ENCODE results near the gene SLC7A8.
"Not testable (repeated sequence)": the region's sequence is repeated elsewhere in the genome, so short reads cannot be mapped to it uniquely, and the experiment has no call there.

The SLC7A8 gene

GRCh38 chr14:23183479-23183878 lies at the start of gene SLC7A8:
SLC7A8 (minus strand) TSS chr14:23183660; CDS start chr14:23182914, 746 bp downstream.
- peak in 4 of 6 experiments; percentile 12 to 52 (median 18) for DNase-seq

- DNase-seq: not testable (repeated sequence)
These were observed 48.9 kb upstream of the SLC7A8 start for GRCh38 chr14:23232241-23232808.

DNA sequence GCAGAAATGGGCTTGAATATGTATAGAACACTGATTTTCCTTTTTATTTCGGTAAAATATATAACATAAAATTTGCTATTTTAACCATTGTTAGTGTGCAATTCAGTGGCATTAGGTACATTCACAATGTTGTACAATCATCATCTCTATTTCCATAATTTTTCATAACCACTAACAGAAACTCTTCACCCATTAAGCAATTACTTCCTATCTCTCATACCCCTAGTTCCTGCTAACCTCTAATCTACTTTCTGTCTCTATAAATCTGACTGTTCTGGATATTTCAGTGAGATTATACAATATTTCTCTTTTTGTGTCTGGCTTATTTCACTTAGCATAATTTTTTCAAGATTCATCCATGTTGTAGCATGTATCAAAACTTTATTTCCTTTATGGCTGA lies 45.4 kb upstream of the SLC7A8 start:
- no peak for DNase-seq

DNA sequence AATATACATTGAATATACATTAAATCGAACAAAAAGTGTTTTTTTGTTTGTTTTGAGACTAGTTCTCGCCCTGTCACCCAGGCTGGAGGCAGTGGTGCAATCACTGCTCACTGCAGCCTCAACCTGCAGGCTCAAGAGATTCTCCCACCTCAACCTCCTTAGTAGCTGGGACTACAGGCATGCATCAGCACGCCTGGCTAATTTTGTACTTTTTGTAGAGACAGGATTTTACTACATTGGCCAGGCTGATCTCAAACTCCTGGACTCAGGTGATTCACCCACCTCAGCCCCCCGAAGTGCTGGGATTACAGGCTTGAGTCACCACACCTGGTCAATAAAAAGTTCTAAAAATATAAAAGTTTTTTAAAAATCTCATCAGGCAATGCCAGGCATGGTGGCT lies 44.1 kb upstream of the SLC7A8 start:
- no peak for DNase-seq

GRCh38 chr14:23224958-23225357 lies 41.5 kb upstream of the SLC7A8 start:
- DNase-seq: not testable (repeated sequence)

DNA sequence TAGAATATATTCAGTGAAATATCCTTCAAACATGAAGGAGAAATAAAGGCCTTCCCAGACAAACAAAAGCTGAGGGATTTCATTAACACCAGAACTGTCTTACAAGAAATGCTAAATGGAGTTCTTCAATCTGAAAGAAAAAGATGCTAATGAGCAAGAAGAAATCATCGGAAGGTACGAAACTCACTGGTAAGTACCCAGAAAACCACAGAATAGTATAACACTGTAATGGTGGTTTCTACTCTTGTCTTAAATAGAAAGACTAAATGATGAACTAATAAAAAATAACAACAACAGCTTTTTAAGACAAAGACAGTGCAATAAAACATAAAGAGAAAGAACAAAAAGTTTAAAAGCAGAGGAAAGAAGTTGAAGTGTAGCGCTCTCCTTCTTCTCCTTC lies 35.6 kb upstream of the SLC7A8 start:
- DNase-seq: no peak

GRCh38 chr14:23217032-23218020 lies 33.9 kb upstream of the SLC7A8 start:
- DNase-seq: no peak

DNA sequence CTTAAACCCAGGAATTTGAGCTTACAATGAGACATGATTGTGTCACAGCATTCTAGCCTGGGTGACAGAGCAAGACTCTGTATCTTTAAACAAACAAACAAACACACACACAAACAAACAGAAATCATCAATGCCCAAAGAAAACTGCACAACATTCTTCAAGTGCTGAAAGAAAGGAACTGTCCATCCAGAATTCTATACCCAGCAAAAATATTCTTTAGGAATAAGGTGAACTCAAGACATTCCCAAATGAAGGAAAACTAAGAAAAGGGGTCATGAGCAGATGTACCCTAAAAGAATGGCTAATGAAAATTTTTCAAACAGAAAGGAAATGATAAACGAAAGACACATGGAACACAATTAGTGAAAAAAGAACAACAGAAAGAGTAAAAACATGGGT lies 32.0 kb upstream of the SLC7A8 start:
- DNase-seq: no peak

DNA sequence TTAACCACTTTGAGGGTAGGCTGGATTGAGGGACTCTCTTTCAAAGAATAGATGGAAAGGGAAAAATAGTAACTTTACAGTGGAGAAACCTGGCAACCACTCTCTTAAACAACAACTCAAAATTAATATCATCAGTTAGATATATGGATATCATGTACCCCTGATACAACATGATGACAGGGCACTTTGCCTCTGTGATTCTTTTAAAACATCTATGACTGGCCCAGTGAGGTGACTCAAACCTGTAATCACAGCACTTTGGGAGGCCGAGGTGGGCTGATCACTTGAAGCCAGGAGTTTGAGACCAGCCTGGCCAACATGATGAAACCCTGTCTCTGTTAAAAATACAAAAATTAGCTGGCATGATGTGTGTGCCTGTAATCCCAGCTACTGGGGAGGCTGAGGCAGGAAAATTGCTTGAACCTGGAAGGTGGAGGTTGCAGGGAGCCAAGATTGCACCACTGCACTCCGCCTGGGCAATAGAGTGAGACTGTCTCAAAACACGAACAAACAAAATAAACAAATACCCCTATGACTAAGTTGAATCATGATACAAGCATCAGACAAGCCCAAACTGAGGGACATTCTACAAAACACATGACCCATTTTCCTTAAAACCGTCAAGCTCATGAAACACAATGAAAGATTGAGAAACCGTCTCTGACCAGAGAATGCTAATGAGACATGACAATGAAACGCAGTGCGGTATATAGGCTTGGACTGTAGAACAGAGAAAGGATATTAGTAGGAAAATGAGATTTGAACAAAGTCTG lies 26.4 kb upstream of the SLC7A8 start:
- no peak for DNase-seq

DNA sequence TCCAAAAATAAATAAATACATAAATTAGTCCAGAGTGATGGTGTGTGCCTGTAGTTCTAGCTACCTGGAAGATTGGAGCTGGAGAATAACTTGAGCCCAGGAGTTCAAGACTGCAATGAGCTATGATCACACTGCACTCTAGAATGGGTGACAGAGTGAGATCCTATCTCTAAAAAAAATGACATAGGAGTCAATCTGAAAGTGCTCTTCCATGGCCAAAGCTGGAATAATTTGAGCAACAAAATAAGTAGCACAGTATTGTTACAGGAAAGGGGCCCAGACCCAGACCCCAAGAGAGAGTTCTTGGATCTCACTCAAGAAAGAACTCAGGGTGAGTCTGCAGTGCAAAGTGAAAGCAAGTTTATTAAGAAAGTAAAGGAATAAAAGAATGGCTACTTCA lies 24.9 kb upstream of the SLC7A8 start:
- no peak for DNase-seq

DNA sequence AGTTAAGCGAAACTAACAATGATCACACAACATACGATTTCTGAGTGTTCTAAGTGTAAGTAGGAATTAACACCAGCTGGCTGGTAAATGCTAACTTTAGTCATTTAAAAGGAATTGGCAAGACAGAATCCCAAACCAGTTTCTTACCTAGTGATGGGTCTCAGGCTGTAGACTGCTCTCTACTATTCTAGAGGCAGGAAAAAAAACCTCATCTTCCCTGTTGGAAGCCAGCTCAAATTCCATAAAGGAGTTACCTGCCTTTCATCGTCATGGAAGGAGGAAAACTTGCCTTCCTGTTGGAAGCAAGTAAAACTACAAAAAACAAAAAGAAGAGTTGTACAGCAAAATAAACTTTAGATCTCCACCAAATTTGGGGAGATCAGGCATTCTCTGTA lies 23.7 kb upstream of the SLC7A8 start:
- DNase-seq: no peak

- DNase-seq: no peak
These were observed 23.1 kb upstream of the SLC7A8 start for GRCh38 chr14:23206422-23207145.

GRCh38 chr14:23202001-23202400 lies 18.5 kb upstream of the SLC7A8 start:
- DNase-seq: no peak

- not testable (repeated sequence) for DNase-seq
These were observed 15.7 kb upstream of the SLC7A8 start for GRCh38 chr14:23199141-23199540.

- not testable (repeated sequence) for DNase-seq
These were observed 13.0 kb upstream of the SLC7A8 start for GRCh38 chr14:23196487-23196886.

GRCh38 chr14:23195552-23196101 lies 12.2 kb upstream of the SLC7A8 start:
- DNase-seq: no peak

DNA sequence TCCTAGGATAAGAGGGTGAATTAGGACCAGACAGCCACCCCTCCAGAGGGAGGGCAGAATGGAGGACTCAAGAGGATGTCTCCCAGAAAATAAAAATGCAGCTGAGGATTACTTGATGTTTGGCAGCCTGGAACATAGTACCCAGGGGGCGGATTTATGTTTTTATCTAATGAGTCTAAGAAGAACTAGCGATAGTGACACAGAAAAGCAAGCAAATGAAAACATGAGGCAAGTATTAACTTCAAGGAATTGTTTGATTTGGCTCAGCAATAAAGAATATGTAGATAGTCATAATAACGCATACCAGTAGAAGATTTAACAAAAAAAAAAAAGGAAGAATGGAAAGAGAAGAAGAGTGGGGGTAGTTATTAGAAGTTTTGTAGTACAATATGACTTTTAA lies 10.0 kb upstream of the SLC7A8 start:
- DNase-seq: no peak

- DNase-seq: no peak
These were observed 4.5 kb upstream of the SLC7A8 start for GRCh38 chr14:23187925-23188324.

- peak in 3 of 6 experiments; percentile 10 to 45 (median 41) for DNase-seq
These were observed 3.6 kb upstream of the SLC7A8 start for GRCh38 chr14:23186913-23187654.

DNA sequence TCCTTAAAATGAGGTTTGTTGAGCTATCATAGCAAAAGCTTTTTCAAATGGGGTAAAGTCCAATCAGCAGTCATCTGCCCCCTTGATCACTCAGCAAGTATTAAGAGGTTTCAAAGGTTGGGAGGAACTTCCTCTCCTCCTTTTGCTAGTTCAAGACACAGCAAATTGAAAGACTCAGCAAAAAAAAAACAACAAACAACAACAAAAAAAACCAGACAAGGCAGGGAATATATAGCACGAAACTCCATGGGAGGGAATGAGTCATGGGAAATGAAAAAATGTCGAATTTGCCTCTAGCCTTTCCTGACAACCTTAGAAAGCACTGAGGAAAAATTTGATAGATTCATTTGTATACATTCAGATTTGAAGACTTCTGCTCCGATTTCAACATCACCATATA lies 1.6 kb upstream of the SLC7A8 start:
- no peak for DNase-seq

DNA sequence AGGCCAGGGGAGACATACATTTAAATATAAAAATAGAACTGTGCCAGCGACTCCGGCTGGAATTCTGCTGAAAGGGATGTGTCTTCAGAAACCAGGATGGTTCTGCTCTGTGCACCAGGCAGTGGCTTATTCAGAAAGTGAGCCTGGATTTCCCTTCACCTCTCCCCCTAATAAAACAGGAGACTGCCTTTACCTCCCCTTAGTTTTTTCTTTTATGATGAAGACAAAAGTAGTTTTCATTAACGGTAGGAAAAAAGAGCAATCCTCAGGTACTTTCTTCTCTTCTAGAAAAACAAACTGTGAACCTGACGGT lies 346 bp downstream of the SLC7A8 start:
- no peak for DNase-seq

All from stimulated activated naive CD4-positive, alpha-beta T cell (primary cell).